HPDE6-E6E7 (cell line): ENCODE measurements around the gene KPNA6.

Experiments used
- DNase-seq: peaks from one replicate; pipeline ENCODE4 v3.0.0; 2011; ENCODE audit warnings: missing footprints; ENCODE audit errors: extremely low spot score

KPNA6 gene

DNA sequence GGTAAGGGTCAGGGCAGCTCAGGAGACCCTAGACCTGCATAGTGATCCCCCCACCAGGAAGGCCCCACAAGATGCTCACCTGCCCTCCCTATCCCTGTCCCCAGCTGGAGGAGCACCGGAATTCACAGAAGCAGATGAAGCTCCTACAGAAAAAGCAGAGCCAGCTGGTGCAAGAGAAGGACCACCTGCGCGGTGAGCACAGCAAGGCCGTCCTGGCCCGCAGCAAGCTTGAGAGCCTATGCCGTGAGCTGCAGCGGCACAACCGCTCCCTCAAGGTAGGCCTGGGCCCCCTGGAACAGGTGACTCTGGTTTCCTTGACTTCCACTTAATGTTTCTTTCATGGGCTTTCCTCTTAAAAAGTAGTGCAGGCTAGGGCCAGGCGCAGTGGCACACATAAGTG is 80.0 kb downstream of the KPNA6 start:
- DNase-seq = no peak

DNA sequence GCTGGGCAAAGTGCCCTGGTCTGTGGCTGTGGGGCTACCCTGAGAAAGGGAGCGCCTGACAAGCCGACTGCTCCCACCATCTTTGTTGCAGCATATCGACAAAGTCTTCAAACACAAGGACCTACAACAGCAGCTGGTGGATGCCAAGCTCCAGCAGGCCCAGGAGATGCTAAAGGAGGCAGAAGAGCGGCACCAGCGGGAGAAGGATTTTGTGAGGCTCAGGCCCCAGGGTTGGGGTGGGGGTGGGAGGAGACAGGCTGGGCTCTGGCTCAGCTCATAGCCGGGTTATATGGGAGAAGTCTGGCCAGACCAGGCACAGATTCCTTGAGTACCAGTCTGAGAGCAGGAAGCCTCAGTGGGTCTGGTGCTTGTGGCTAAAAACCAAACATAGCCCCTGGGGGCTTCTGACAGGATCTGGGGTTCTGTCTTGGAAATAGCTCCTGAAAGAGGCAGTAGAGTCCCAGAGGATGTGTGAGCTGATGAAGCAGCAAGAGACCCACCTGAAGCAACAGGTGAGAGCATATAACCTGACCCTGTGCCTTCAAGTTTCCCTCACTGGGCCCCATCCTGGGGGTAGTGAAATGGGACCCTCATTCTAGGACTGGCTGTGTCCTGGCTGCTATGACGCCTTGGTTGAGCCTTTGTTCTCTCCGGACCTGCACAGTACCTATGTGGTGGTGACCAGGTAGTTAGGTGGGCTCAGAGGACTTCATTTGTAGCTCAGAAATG is 84.5 kb downstream of the KPNA6 start:
- no peak for DNase-seq

GRCh38 chr1:32194984-32195383 is 87.1 kb downstream of the KPNA6 start:
- DNase-seq = no peak

- no peak for DNase-seq
Observed at GRCh38 chr1:32195531-32195930, 87.7 kb downstream of the KPNA6 start.

GRCh38 chr1:32195972-32196823 is 88.3 kb downstream of the KPNA6 start:
- no peak for DNase-seq

DNA sequence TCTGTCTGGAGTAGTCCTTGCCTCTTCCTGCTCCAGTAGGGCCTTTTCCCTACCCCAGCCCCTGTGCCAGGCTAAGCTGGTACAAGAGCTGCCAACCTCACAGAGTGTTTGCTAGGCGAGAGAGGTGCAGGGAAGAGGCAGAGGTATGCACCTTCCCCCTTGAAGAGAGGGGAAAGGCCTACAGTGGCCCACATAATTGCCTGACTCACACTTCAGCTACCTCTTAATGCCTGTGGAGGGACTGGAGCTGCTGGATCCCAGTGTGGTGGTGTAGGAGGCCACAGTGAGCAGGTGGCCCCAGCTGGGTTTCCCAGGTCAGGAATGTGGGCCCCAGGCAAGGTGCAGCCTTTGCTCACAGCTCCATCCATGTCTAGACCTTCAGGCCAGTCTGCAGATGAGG is 89.2 kb downstream of the KPNA6 start:
- DNase-seq = no peak

- DNase-seq = no peak
Observed at GRCh38 chr1:32197837-32198236, 90.0 kb downstream of the KPNA6 start.

DNA sequence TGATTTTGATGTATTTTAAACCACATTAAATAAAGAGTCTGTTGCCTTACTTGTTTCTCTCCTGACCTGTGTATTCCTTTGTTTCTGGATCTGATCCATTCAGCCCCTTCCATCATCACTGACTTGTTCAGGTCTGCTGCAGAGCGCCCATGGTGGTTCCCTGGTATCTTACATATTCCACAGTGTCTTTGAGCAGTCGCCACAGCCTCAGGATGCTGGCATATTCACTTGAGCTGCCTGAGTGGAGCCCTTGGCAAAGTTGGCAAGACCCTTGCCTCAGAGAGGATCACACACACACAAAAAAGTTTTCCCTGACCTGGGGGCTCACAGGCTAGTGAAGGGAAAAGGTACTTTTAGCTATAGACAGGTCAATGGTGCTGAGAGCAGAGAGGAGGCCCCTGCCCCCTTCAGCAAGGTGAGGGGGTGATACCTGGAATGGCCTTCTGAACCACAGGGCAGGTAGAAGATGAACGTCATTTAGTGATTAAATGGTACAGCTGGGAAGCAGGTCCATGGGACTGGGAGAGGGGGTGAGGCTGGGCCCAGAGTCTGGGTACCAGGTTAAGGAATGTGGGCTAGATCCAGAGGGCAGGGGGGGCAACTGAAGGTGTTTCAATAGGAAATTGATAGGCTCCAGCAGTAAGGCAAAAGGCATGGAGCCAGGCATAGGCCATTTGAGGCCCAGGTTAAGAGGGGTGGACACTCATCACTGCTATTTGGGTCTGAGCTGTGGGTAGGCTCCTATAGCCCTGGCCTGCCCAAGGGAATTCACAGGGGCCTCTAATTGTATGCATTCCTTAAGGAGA is 90.6 kb downstream of the KPNA6 start:
- no peak for DNase-seq

GRCh38 chr1:32199043-32199716 is 91.3 kb downstream of the KPNA6 start:
- DNase-seq = no peak

DNA sequence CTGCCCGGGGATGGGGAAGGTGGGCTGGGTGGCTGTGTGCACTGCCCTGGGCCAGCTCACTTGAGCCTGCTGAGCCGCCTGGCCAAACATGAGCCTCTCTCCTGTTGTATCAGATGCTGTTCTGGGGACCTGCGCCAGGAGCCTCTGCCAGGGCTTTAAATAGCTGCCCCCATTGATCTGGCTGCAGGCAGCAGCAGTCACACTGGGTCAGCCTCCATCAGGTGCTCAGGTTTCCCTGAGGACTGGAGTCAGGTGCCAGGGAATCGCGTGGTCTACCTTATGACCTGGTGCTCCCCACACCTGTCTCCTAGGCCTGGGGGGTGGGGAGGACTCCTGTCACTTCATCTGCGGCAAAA is 91.8 kb downstream of the KPNA6 start:
- no peak for DNase-seq

DNA sequence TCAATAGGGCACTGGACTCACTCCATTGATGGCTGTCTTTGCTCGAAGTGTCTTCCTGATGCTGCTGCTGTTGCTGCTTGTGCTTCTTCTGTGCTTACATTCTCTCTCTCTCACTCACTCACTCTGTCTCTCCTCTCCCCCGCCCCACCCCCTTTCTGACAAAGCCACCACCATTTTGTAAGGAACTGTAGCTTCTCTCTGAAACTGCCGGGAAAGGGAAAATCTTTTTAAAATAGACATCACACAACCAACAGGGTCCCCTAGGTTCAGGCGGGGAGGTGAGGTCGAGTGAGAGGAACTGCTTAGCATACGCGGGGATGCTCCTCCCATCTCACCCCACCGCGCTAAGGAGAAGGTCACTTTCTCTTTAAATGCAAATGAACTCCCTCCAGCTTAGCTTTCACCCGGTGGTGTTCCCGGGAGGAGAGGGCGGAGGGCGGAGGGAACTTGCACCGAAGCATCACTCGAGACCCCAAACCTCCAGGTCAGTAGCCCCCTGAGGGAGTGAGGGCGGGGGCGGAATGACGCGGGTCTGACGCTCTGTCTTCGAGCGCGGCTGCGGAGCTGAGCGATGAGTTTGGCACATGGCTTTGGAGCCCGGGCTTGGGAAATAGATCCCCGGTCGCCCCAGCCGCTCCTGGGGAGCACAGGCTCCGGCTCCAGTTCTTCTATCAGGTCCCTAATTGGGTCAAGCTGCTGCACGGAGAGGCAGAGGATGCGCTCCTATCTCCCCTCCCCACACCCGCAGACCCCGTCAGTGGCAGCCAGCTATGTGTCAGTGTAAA is 92.6 kb downstream of the KPNA6 start, which contains the start of gene CCDC28B:
TSS of gene CCDC28B (plus strand) at position 370 of the 785 bp plus-strand sequence. CDS start 1,341 bp downstream, outside the sequence.
- DNase-seq = peak; percentile 58

DNA sequence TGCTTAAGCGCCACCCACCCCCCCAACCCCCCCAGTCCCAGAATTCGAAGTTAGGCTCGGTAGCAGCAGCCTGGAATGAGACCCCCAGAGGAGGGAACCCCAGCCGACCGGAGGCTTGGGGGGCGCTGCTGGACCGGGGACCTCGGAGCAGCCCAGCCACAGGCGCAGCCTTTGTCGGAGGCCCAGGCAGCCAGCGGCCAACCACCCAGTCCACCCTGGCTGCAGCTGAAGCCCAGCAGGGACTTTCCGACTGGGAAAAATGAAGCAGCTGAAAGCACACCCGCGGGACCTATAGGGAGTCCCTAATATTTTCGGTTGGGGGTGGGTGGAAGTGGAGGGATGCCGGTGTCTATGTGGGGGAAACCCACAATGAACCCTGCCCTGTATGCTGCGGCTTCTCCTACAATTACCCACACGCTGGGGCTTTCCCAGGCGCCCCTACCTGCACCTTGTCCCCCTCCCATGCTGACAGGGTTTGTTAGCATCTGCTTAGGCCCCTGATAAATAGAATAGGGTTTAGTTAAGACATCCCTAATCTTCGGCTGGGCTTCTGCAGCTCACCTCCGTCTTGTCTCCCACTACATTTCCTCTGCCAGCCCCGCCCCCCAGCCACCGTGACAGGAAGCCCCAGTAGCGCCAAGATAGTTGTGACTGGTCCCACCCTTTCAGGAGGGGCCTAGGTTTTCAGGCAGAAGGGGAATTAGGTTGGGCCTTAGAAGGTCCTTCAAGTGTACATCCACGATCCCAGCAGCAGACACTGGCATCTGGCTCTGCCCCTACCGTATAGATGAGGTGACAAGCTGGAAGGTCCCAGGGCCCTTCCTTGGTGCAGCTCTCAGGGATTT is 93.4 kb downstream of the KPNA6 start:
- peak; percentile 37 for DNase-seq

- no peak for DNase-seq
Observed at GRCh38 chr1:32204943-32205361, 97.1 kb downstream of the KPNA6 start.

DNA sequence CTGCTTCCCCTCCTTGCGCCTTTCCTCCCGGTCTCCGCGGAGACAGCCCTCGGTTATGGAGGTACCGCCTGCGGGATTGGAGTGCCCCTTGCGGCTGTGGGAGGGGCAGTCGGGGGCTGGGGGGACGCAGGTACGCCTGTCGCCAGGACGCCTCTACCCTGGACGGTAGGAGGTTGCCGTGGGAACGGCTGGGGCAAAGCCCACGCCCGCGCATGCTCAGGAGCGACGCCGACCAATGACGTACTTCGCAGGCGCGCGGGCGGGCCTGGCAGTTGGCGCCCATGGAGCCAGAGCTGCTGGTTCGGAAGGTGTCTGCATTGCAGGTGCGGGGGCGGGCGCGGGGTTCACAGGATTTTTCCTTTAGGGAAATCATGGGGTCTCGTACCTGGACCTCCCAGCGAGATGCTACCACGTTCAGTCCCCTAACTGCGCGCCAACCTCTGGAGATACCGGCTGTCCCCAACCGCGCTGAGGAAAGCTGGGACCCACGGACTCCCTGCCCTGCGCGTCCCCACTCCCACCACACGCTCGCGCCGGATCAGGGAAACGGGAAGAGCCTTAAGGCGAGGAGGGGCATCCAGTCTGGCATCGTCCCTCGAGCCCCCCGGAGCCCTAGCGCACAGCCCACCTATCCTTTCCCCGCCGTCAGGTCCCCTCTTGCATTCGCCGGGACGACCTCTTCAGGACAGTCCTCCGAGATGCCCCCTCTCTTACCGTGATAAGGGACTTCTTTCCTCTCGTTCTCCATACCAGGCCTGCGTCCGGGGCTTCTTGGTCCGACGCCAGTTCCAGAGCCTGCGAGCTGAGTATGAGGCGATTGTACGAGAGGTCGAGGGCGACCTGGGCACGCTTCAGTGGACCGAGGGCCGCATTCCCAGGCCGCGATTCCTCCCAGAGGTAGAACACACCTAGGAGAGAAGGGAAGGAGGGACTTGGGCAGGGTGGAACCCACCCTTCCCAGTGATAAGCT is 97.8 kb downstream of the KPNA6 start, which contains the start of gene IQCC:
TSS of gene IQCC (plus strand) at position 271 of the 970 bp plus-strand sequence. CDS start at position 282, 11 bp downstream.
- peak; percentile 85 for DNase-seq

GRCh38 chr1:32208469-32208868 is 100.6 kb downstream of the KPNA6 start:
- no peak for DNase-seq

- DNase-seq = peak; percentile 50
Observed at GRCh38 chr1:32208891-32209328, 101.1 kb downstream of the KPNA6 start, which contains the start of gene DCDC2B. TSS of gene DCDC2B (plus strand) at chr1:32209089. CDS start at chr1:32209094, 5 bp downstream.

- DNase-seq = peak; percentile 81
Observed at GRCh38 chr1:32215629-32216480, 108.0 kb downstream of the KPNA6 start.
